Adipocyte (in vitro differentiated cells): ENCODE data around the gene RNF41.

Source experiments
- DNase-seq: peaks from one replicate; pipeline ENCODE4 v3.0.0-alpha.2; 2015; ENCODE audit warnings: low read depth
- H3K27me3 ChIP-seq: replicated peaks from 2 replicates; pipeline ENCODE4 v1.7.0; 2013; ENCODE audit warnings: mild to moderate bottlenecking, low read length, moderate library complexity; ENCODE audit not compliant: control insufficient read depth, insufficient read depth
- H3K36me3 ChIP-seq: 2 replicates; pipeline ENCODE4 v1.7.0; 2013; ENCODE audit warnings: low read length, mild to moderate bottlenecking, moderate library complexity; ENCODE audit not compliant: control insufficient read depth, insufficient read depth, severe bottlenecking
- H3K4me1 ChIP-seq: 2 replicates; pipeline ENCODE4 v1.7.0; 2013; ENCODE audit warnings: mild to moderate bottlenecking, low read length, moderate library complexity; ENCODE audit not compliant: control insufficient read depth, insufficient read depth
- H3K4me3 ChIP-seq: 2 replicates; pipeline ENCODE4 v1.7.0; 2013; ENCODE audit warnings: mild to moderate bottlenecking, low read length, moderate library complexity
- H3K9ac ChIP-seq: 2 replicates; pipeline ENCODE4 v1.7.0; 2013; ENCODE audit warnings: mild to moderate bottlenecking, low read length, moderate library complexity
- H3K9me3 ChIP-seq: 2 replicates; pipeline ENCODE4 v1.7.0; 2013; ENCODE audit warnings: mild to moderate bottlenecking, low read length, moderate library complexity; ENCODE audit not compliant: control insufficient read depth

RNF41 gene

DNA sequence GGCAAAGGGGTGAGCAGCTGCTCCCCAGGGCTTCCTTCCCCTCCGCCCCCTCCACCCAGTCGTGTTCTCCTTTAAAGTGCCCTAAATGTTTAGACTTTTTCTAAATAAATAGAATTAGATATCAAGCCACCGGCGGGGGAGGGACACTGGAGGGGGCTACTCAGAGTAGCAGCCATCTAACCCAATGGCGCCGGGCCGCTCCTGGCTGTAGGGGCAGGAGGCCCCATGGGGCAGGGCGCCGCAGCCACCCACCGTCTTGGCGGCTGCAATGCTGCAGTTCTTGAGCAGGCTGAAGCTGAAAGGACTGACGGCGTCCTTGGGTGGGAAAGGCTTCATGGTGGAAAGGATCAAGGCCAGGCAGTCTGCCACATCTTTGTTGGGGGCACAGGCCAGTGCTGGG, 21.3 kb upstream of the RNF41 start:
- H3K36me3 ChIP-seq: peaks cover 79% of the 10 kb centered on the region
- no peaks in the 10 kb centered on the region for H3K9me3 ChIP-seq
- H3K4me3 ChIP-seq: no peak overlapping the region
- no peaks in the 10 kb centered on the region for H3K27me3 ChIP-seq
- DNase-seq: no peak
- H3K9ac ChIP-seq: no peak overlapping the region
- H3K4me1 ChIP-seq: peaks cover 12% of the 10 kb centered on the region

DNA sequence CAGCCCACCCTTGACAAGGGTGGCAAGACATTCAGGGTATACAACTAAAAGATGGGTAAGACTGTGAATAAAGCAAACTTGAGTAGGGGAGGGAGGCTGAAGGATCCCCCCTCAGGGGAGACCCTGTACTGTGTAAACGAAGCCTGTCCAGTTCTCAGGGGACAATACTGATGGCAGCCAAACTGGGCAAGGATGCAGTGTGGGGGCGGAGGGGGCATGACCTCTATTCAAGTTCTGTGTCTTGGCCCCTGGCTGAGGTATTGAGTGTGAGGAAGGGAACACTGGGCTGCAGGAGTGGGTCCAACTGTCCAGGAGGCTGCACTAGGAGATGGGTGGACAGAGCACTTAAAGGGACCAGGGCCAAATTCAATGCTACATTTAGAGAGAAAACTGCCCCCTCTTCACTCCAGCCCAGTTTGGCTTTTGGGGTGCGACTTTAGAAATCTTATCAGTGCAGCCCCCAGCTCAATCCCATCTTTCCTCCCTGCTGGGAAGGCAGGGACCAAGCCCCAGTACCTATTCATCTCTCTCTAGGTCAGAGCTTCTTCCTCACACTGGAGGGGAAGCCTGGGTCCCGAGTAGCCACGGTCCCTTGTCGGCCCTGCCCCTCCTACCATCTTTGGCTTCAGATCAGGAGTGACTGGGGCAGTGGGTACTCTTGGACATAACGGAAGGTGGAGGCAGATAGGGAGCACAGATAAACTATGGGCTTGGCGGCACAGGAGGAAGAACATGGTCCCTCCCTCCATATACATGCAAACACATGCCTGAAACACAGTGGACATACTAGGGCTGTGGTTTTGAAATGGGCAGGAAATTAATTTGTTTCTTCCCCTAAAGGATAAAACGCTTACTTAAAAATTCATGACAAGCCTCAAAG, 19.9 kb upstream of the RNF41 start:
- no peak for DNase-seq
- Histone ChIP-seq H3K36me3 (peaks cover 67% of the 10 kb centered on the region), H3K27me3 (no peaks in the 10 kb centered on the region), H3K9ac (no peak overlapping the region), H3K4me3 (no peak overlapping the region), H3K9me3 (no peaks in the 10 kb centered on the region), H3K4me1 (peaks cover 12% of the 10 kb centered on the region)

- Histone ChIP-seq H3K27me3 (no peaks in the 10 kb centered on the region), H3K9ac (no peak overlapping the region), H3K4me3 (no peak overlapping the region), H3K4me1 (no peaks in the 10 kb centered on the region), H3K36me3 (peaks cover 31% of the 10 kb centered on the region), H3K9me3 (no peaks in the 10 kb centered on the region)
- no peak for DNase-seq
These were observed 15.8 kb upstream of the RNF41 start for GRCh38 chr12:56237552-56237951.

DNA sequence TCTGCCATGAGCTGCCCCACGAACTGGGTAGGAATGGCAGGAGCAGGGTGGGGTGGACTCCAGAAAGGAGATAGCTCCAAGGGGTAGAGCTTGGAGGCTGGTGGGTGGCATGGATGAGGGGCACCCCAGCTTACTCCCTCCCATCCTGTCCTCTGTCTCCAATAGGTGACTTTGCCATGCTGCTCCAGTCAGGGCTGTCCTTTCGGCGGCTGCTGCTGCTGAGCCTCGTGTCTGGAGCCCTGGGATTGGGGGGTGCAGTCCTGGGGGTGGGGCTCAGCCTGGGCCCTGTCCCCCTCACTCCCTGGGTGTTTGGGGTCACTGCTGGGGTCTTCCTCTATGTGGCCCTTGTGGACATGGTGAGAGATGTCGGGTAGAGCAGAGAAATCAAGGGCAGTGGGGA, 15.3 kb upstream of the RNF41 start:
- Histone ChIP-seq H3K4me1 (no peaks in the 10 kb centered on the region), H3K9ac (no peak overlapping the region), H3K9me3 (no peaks in the 10 kb centered on the region), H3K4me3 (no peak overlapping the region), H3K27me3 (no peaks in the 10 kb centered on the region), H3K36me3 (peaks cover 25% of the 10 kb centered on the region)
- DNase-seq: no peak

DNA sequence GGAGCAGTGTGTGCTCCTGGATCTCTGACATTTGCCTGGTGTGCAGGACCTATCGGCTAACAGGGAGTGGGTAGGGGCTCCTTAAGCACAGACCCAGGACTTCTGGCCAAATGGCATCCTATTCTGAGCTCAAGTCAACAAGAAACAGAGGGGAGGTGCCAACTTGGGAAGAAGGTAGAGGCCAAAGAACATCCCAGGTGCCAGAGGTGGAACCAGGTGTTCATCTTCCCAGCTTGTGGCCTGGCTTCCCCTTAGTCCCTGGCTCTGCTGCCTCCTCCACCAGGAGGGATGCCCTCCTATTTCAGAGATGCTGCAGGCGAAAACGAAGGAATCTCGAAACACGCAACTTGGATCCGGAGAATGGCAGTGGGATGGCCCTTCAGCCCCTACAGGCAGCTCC, 14.4 kb upstream of the RNF41 start:
- H3K4me1 ChIP-seq: no peaks in the 10 kb centered on the region
- no peak overlapping the region for H3K9ac ChIP-seq
- DNase-seq: no peak
- no peaks in the 10 kb centered on the region for H3K9me3 ChIP-seq
- H3K27me3 ChIP-seq: no peaks in the 10 kb centered on the region
- peaks cover 17% of the 10 kb centered on the region for H3K36me3 ChIP-seq
- no peak overlapping the region for H3K4me3 ChIP-seq

- Histone ChIP-seq H3K9ac (no peak overlapping the region), H3K27me3 (no peaks in the 10 kb centered on the region), H3K4me1 (no peaks in the 10 kb centered on the region), H3K4me3 (no peak overlapping the region), H3K9me3 (no peaks in the 10 kb centered on the region), H3K36me3 (peaks cover 7% of the 10 kb centered on the region)
- DNase-seq: no peak
These were observed 13.2 kb upstream of the RNF41 start for GRCh38 chr12:56234746-56235436.

DNA sequence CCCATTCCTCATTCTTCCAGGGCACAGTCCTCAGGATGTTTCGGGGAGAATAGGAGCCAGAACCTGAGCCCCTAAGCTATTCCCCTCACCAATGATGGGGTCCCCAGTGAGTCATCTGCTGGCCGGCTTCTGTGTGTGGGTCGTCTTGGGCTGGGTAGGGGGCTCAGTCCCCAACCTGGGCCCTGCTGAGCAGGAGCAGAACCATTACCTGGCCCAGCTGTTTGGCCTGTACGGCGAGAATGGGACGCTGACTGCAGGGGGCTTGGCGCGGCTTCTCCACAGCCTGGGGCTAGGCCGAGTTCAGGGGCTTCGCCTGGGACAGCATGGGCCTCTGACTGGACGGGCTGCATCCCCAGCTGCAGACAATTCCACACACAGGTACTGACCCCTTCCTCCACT, 9.5 kb upstream of the RNF41 start:
- H3K9ac ChIP-seq: no peak overlapping the region
- no peak for DNase-seq
- H3K36me3 ChIP-seq: no peaks in the 10 kb centered on the region
- H3K27me3 ChIP-seq: no peaks in the 10 kb centered on the region
- H3K4me1 ChIP-seq: no peaks in the 10 kb centered on the region
- H3K9me3 ChIP-seq: no peaks in the 10 kb centered on the region
- H3K4me3 ChIP-seq: no peak overlapping the region

DNA sequence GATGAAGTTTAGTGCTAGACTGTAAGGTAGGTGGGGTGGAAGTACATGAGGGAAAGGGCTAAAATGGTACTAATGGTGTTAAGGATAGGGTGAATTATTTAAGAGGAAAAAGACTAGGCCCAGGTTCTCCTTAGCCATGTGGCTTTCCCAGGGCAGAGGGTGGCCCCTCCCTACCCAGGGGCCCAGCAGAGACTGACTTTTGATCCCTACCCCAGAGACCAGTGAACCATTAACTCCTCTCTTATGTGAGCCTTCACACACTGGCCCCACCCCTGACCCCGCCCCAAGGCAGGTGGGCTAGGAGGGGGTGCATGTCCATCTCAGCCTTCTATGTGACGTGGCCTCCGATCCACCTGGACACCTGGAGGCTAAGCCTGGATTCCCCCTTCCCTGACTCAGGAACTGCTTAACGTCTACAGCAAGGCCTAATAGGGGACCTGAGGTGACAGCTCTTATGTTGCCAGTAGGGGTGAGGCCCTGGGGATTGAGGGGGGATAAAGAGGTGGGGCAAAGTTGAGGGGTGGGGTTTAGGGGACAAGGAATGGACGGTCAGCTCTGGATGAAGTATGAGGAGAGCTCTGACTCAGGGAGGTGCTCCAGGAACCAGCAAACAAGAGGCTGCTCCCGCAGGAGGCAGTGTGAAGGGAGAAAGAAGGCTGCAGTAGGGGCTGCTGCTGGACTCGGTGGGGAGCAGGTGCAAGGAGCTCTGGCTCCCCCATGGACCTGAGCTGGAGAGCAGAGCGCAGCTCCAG, 8.9 kb upstream of the RNF41 start:
- no peaks in the 10 kb centered on the region for H3K4me1 ChIP-seq
- H3K9me3 ChIP-seq: no peaks in the 10 kb centered on the region
- no peaks in the 10 kb centered on the region for H3K36me3 ChIP-seq
- no peak overlapping the region for H3K4me3 ChIP-seq
- no peak overlapping the region for H3K9ac ChIP-seq
- no peak for DNase-seq
- H3K27me3 ChIP-seq: no peaks in the 10 kb centered on the region

- H3K4me3 ChIP-seq: no peak within 1 kb of the TSS
- no peak within 1 kb of the TSS for H3K9ac ChIP-seq
- no peak for DNase-seq
- H3K27me3 ChIP-seq: no peaks in the 10 kb centered on the region
- no peaks in the 10 kb centered on the region for H3K36me3 ChIP-seq
- no peaks in the 10 kb centered on the region for H3K4me1 ChIP-seq
- no peaks in the 10 kb centered on the region for H3K9me3 ChIP-seq
These were observed 8.3 kb upstream of the RNF41 start, which contains the start of gene SLC39A5 for GRCh38 chr12:56229916-56230431. Gene SLC39A5 (plus strand): TSS chr12:56230051. CDS start chr12:56231275, 1,224 bp downstream.

DNA sequence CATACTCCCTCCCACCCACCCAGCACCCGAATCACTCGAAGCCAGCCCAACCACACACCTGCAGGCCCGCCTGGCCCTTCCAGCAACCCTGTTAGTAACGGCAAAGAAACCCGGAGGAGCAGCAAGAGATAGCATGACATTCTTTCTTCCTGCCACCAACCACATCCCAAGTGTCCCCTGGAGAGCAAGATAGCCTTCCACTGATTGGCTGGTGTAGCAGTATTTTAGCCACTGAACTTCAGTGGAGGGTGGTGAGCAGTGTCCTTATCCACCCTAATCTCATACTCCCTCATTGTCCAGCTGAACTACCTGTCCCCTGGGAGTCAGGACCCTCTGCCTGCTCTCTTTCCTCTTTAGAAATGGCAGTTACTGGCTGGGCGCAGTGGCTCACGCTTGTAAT, 7.4 kb upstream of the RNF41 start:
- H3K4me1 ChIP-seq: no peaks in the 10 kb centered on the region

GRCh38 chr12:56224954-56225353, 3.2 kb upstream of the RNF41 start:
- Histone ChIP-seq H3K27me3 (no peaks in the 10 kb centered on the region), H3K36me3 (no peaks in the 10 kb centered on the region), H3K4me1 (peaks cover 23% of the 10 kb centered on the region), H3K9me3 (no peaks in the 10 kb centered on the region), H3K9ac (peak overlapping the region; percentile 86), H3K4me3 (peak overlapping the region; percentile 85)
- DNase-seq: no peak

More for the DNA sequence above, 7.4 kb upstream of the RNF41 start:
- H3K36me3 ChIP-seq: no peaks in the 10 kb centered on the region
- DNase-seq: no peak
- no peak overlapping the region for H3K9ac ChIP-seq
- H3K9me3 ChIP-seq: no peaks in the 10 kb centered on the region
- no peaks in the 10 kb centered on the region for H3K27me3 ChIP-seq
- H3K4me3 ChIP-seq: no peak overlapping the region
